GM21390 (cell line): ENCODE results near the gene EIF4A3.
A peak's percentile ranks its signal among the peaks of the same experiment; 100 is the strongest.
"Not testable (repeated sequence)": the region's sequence is repeated elsewhere in the genome, so short reads cannot be mapped to it uniquely, and the experiment has no call there.

Experiments
- ATAC-seq: cut with Tn5 transposase; IDR thresholded peaks from one replicate; pipeline ENCODE4 v1.9.1; 2021; ENCODE audit not compliant: unreplicated experiment

Gene EIF4A3

GRCh38 chr17:80101946-80102663, 44.8 kb downstream of the EIF4A3 start:
- ATAC-seq = no peak

DNA sequence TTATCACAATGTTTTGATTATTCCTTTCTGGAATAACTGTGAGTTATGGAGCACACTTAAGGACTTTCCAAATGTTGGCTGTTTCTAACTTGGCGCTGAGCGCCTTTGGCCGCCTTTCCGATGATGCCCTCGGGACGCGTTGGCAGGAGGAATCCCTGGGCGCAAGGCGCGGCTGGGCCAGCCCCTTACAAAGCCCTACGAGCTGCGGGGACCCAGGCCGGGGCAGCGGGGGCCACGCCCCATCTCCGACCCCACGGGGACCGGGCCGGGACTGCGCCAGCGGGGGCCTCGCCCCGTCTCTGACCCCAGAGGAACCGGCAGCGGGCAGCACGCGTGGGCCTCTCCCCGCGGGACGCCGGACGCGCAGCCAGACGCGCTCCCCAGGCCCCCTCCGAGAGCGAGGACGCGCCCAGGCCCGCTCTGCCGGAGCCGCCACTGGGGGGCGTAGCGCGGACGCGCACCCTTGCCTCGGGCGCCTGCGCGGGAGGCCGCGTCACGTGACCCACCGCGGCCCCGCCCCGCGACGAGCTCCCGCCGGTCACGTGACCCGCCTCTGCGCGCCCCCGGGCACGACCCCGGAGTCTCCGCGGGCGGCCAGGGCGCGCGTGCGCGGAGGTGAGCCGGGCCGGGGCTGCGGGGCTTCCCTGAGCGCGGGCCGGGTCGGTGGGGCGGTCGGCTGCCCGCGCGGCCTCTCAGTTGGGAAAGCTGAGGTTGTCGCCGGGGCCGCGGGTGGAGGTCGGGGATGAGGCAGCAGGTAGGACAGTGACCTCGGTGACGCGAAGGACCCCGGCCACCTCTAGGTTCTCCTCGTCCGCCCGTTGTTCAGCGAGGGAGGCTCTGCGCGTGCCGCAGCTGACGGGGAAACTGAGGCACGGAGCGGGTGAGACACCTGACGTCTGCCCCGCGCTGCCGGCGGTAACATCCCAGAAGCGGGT, 45.6 kb downstream of the EIF4A3 start, which contains the start of gene GAA:
Gene GAA (plus strand): TSS at position 571 of the 935 bp plus-strand sequence. CDS start 3,006 bp downstream, outside the sequence.
- peak; percentile 68 for ATAC-seq

DNA sequence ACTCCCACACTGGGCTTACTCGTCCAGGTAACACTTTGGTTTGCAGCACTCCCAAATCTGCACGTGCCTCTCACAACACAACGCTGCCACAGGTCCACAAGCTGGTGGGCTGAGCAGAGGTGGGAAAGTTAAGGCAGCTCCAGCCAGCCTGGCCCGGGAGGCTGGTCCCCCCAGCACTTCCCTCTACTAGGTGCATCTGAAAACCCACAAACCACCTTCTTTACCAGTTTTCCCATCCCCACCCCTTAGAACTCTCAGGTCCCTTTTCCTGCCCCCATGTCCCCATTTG, 46.9 kb downstream of the EIF4A3 start:
- no peak for ATAC-seq

- ATAC-seq = no peak
Observed at GRCh38 chr17:80099291-80100034, 47.5 kb downstream of the EIF4A3 start.

DNA sequence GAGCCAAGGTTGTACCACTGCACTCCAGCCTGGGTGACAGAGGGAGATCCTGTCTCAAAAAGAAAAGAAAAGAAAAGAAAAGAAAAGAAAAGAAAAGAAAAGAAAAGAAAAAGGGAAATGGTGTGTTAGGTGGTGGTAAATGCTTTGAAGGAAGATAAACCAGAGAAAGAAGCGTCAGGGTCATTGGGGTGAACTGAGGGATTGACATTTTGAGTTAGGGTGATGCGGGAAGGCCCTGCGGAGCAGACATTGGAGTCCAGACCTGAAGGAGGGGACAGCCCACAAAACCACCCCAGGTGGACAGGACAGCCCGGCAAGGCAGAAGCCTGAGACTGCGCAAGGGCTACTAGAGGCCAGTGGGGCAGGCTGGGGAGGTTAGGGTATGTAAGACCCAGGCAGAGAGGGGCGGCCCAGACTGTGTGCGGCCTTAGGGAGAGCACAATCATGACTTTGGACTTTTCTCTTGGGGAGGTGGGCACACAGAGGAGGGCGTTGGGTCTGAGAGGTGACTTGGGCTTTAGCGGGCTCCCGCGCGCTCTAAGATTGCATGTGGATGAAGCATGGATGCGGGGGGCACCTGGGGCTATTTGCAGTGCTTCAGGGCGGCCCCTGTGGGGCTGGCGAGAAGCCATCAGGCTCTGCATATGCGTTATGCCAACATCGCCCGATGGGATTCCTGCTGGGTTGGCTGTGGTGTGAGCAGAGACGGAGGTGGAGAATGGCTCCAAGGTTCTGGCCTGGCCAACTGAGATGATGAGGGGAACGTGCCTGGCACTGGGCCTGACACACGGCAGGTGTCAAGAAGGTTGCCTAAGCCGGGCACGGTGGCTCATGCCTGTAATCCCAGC, 48.9 kb downstream of the EIF4A3 start:
- no peak for ATAC-seq

DNA sequence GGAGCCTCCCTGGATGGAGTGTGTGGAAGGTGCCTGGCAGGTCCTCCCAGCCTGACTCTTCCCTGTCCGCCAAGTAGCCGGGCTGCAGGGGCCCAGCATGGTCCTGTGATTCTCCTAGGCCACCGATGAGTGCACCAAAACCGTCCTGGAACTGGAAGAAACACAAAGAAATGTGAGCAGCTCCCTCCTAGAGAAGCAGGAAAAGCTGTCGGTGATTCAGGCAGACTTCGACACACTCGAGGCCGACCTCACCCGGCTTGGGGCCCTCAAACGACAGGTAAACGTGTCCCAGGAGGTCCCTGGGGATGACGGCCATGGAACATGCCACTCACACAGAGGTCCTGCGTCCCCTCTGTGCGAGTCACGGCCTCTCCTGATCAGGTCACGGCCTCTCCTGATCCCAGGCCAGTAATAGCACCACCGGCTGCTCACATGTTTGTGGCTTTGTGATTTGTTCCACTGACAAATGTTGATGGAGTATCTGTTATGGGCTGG, 49.8 kb downstream of the EIF4A3 start:
- ATAC-seq = no peak

DNA sequence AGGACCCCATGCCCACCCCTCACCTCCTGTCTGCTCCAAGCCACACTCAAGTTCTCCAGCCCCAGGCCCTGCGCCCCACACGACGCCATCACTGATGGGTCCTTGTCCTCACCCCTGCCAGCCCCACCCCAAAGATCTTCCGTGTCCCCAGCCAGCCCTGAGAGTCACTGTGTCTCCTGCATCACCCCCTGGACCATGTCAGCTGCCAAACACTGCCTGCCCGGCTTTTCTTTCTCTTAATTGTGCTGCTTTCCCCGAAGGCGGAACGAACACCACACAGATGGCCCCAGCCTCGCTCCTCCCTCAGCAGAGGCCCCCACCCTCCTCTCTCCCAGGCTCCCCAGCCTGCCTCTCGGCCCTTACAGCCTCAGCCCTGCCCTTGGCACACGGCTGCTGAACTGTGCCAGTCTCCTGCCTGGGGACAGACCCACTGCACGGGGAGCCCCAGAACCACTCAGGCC, 50.3 kb downstream of the EIF4A3 start:
- no peak for ATAC-seq

DNA sequence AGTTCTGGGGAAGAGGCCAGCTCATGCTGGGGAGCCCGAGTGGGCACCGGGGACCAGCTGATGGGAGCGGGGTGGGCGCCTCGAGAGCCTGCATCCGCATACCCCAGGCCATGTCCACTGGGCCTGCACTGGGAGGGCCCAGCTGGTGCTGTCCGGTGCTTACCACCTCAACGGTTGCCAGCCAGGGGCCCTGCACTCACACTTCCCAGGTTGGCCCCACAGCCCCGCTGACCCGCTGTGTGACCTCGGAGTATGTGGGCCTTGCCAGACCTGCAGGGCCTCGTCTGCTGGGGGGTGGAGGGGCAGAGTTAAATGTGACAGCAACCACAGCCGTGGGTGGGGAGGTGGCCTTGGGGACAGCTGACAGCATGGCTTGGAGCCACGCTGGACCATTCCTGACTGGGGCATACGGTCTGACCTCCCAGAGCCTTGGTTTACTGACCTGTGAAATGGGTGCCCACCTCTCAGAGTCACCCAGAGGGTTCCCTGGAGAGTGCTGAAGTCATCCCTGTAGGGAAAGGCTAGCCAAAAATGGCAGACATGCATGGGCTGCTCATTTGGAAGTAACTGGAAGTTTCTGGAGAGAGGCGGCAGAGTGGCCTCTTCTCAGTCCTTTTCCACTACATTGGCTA, 51.0 kb downstream of the EIF4A3 start:
- no peak for ATAC-seq

DNA sequence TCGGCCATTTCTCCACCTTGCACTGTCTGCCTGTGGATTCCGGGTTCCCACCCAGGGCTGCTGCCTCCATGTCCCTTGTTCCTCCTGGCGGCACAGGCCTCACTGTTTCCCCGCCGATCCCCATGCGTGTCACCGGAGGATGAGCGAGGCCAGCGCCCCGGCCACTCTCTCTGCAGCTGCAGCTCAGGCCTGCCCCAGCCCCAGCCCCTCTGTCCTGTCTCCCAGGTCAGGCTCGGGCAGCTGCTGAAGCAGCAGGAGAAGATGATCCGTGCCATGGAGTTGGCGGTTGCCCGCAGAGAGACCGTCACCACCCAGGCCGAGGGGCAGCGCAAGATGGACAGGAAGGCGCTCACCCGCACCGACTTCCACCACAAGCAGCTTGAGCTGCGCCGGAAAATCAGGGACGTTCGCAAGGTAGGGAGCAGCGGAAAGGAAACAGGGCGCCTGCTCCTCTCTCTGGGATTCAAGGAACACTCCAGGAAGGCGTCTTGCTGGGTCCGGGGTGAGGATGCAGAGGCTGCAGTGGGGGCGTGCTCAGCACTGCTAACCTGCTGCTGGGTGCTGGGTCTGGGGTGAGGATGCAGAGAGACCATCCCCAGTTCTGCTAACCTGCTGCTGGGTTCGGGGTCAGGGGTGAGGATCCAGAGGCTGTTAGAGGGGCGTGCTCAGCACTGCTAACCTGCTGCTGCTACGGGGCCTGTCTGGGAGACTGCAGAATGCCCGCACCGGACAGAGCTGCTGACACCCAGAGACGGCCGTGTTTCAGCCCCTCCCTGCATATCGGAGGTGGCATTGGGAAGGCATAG, 51.7 kb downstream of the EIF4A3 start:
- no peak for ATAC-seq

DNA sequence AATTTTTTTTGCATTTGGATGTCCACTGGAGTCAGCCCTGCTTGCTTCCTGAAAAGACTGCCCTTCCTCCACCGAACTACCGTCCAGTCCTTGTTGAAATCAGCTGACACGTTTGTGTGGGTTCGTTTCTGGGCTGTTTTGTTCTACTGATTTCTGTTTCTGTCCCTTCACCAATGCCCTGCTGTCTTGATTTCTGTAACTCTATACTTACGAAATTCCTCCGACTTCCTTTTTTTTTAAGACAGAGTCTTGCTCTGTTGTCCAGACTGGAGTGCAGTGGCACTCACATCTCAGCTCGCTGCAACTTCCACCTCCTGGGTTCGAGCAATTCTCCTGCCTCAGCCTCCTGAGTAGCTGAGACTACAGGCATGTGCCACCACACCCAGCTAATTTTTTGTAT, 54.0 kb downstream of the EIF4A3 start:
- no peak for ATAC-seq

GRCh38 chr17:80091376-80091775, 55.6 kb downstream of the EIF4A3 start:
- ATAC-seq = no peak

DNA sequence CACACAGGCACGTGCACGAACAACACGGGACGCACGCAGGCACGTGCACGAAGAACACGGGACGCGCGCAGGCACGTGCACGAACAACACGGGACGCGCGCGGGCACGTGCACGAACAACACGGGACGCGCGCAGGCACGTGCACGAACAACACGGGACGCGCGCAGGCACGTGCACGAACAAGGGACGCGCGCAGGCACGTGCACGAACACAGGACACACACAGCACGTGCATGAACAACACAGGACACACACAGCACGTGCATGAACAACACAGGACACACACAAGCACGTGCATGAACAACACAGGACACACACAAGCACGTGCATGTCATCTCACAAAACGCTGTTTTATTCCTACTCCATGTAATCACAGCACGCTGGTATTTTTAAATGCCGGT, 56.8 kb downstream of the EIF4A3 start:
- ATAC-seq = not testable (repeated sequence)

DNA sequence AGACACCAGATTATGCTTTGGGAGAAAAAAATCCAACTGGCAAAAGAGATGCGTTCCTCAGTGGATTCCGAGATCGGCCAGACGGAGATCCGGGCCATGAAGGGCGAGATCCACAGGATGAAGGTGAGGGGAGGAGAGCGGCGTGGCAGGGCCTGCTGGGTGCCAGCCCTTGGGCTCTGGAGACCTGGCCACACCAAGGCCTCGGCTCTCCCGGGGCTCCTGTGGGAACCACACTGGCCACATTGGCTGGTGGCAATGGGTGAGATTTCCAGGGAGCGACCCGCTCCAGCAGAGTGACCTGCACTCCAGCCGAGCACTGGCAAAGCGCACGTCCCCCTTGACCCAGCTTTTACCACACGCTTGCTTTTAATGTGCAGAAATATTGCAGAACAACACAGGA, 57.2 kb downstream of the EIF4A3 start:
- ATAC-seq = no peak

DNA sequence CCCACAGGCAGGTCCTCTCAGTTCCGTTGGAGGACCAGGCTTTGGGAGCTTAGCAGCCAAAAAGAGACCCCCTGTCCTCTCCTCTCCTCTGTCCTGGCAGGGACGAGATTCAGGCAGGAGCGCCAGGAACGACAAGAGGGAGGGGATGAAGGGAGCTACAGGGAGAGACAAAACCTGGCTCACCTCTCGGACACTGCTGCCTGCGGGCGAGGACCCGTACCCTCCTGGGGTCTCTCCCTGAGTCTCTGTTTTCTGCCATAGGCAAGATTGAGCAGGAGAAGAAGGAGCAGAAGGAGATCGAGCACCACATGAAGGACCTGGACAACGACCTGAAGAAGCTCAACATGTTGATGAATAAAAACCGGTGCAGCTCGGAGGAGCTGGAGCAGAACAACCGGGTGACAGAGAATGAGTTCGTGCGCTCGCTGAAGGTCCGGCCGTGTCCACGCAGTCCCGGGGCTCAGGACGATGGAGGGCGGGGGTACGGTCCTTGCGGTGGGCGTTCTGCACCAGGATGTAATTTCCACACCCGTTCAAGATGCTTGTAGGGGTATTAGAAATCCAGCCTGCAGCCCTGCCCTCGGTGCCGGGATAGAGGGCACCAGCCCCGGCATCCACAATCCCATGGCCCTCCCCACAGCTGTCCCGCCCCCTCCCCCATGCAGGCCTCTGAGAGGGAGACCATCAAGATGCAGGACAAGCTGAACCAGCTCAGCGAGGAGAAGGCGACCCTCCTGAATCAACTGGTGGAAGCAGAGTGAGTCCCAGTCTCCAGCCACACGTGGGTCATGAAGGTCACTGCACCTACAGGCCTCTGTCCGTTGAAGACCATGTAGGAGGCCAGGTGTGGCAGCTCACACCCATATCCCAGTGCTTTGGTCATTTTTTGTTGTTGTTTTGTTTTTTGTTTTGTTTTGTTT, 59.3 kb downstream of the EIF4A3 start:
- ATAC-seq = no peak

GRCh38 chr17:80086616-80087015, 60.3 kb downstream of the EIF4A3 start:
- ATAC-seq = no peak

GRCh38 chr17:80086081-80086480, 60.8 kb downstream of the EIF4A3 start:
- ATAC-seq = no peak

DNA sequence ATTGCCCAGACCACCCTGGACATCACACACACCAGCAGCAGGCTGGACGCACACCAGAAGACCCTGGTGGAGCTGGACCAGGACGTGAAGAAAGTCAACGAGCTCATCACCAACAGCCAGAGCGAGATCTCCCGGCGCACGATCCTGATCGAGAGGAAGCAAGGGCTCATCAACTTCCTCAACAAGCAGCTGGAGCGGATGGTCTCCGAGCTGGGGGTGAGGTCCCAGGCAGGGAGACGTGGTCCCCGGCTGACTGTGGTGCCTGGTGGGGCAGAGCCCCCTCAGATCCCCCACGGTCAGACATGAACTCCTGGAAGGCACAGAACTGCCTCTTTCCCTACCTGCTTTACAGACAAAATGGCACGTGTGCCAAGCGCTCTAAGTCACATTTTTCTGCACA, 62.2 kb downstream of the EIF4A3 start:
- ATAC-seq = no peak
